Measurements from ENCODE around the gene ABHD14A.
"Not testable (repeated sequence)": the region's sequence is repeated elsewhere in the genome, so short reads cannot be mapped to it uniquely, and the experiment has no call there.

The ABHD14A gene

GRCh38 chr3:51986010-51986947 is 11.4 kb downstream of the ABHD14A start:
- no peak for TF ChIP-seq CTCF (IDR thresholded peaks at IDR 0.05; ENCODE audit: borderline replicate concordance, insufficient read depth, low read depth, low read length)
- H3K4me3 ChIP-seq (ENCODE audit: low read depth, low read length), result no peak overlapping the region

- no peak overlapping the region for H3K4me3 ChIP-seq (ENCODE audit: low read depth, low read length)
- TF ChIP-seq CTCF (IDR thresholded peaks at IDR 0.05; ENCODE audit: borderline replicate concordance, insufficient read depth, low read depth, low read length), result no peak
Observed at GRCh38 chr3:51987568-51987967, 12.7 kb downstream of the ABHD14A start.

GRCh38 chr3:51988286-51989146 is 13.7 kb downstream of the ABHD14A start:
- no peak overlapping the region for H3K4me3 ChIP-seq (ENCODE audit: low read depth, low read length)
- TF ChIP-seq CTCF (IDR thresholded peaks at IDR 0.05; ENCODE audit: borderline replicate concordance, insufficient read depth, low read depth, low read length), result no peak

GRCh38 chr3:51990501-51990971 is 15.7 kb downstream of the ABHD14A start:
- not testable (repeated sequence) for H3K4me3 ChIP-seq (ENCODE audit: low read depth, low read length)

GRCh38 chr3:51992017-51992682 is 17.3 kb downstream of the ABHD14A start:
- no peak overlapping the region for H3K4me3 ChIP-seq (ENCODE audit: low read depth, low read length)
- TF ChIP-seq CTCF (IDR thresholded peaks at IDR 0.05; ENCODE audit: borderline replicate concordance, insufficient read depth, low read depth, low read length), result no peak

GRCh38 chr3:51993657-51994056 is 18.8 kb downstream of the ABHD14A start:
- H3K4me3 ChIP-seq (ENCODE audit: low read depth, low read length), result not testable (repeated sequence)

GRCh38 chr3:51994530-51994929 is 19.7 kb downstream of the ABHD14A start:
- peak overlapping the region; percentile 99 for H3K4me3 ChIP-seq (ENCODE audit: low read depth, low read length)
- TF ChIP-seq CTCF (IDR thresholded peaks at IDR 0.05; ENCODE audit: borderline replicate concordance, insufficient read depth, low read depth, low read length), result no peak

All from GM12875 (cell line).